AG04450 (cell line): Measurements from ENCODE around the gene HSPB9. TPM values are rescaled to one million over a fixed set of nuclear protein-coding genes. Genes with fewer than 3 reads are reported as not detected.

Source experiments
- CTCF ChIA-PET: fragments of 300-600, 350-600 bp; formaldehyde crosslinking; extraction: SDS; loops from one replicate; lab custom pipeline; 2022; ENCODE audit warnings: antibody characterized with exemption, inconsistent platforms; lab: Charles Lee
- POLR2A ChIA-PET: fragments of 350-600 bp; formaldehyde crosslinking; extraction: SDS; loops from one replicate; lab custom pipeline; 2021; ENCODE audit warnings: antibody characterized with exemption, inconsistent platforms; lab: Yijun Ruan, JAX
- DNase-seq: peaks from one replicate; pipeline ENCODE4 v3.0.0-alpha.2; 2011; ENCODE audit warnings: low read depth, low spot score
- H3K27ac ChIP-seq: one replicate; pipeline ENCODE4 v1.5.1; 2012; ENCODE audit warnings: low read depth, low read length, control low read depth
- H3K27me3 ChIP-seq: one replicate; pipeline ENCODE4 v1.6.0; 2012; ENCODE audit warnings: low read length; ENCODE audit not compliant: control insufficient read depth, insufficient read depth
- H3K4me3 ChIP-seq: 2 replicates; pipeline ENCODE4 v1.5.1; 2011; ENCODE audit warnings: mild to moderate bottlenecking, low read depth, low read length, control low read depth
- H3K9me3 ChIP-seq: 2 replicates; pipeline ENCODE4 v1.5.1; 2012; ENCODE audit warnings: low read length; ENCODE audit not compliant: control insufficient read depth, insufficient read depth
- polyA plus RNA-seq: library from polyadenylated mRNA; depleted of rRNA; stranded (reverse); fragments of >200 nt; gene quantifications from 2 replicates; pipeline ENCODE4 v1.2.3, GENCODE V29; 2011
- TF ChIP-seq, protein P1 (sequence below): IDR thresholded peaks from 2 replicates; pipeline ENCODE4 v1.5.1; 2011; ENCODE audit warnings: low read depth, low read length, control low read depth, inconsistent platforms

HSPB9 gene
- polyA plus RNA-seq, 1 experiment: not detected

GRCh38 chr17:42087736-42088705 lies 34.6 kb upstream of the HSPB9 start:
- no peak for DNase-seq
- POLR2A ChIA-PET: interaction anchor here (0.5 to 0.6 kb wide), 2 partner anchors 114 to 119 kb away, joined by 3 to 6 read pairs; no protein-coding TSS in a partner anchor

DNA sequence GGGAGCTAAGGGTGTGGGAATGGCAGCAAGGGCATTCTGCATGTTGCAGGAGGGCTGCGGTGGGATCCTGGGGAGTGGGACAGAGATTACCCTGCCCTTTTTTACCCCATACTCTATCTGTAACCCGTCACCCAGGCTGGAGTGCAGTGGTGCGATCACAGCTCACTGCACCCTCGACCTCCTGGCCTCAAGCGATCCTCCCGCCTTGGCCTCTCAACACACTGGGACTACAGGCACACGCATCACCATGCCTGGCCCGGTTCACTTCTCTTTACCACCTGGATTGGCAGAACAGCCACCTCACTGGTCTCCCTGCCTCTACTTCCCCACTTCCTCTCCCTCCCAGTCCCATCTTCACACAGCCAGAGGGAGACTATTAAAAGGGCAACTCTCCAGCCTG lies 33.9 kb upstream of the HSPB9 start:
- TF ChIP-seq, protein P1, sequence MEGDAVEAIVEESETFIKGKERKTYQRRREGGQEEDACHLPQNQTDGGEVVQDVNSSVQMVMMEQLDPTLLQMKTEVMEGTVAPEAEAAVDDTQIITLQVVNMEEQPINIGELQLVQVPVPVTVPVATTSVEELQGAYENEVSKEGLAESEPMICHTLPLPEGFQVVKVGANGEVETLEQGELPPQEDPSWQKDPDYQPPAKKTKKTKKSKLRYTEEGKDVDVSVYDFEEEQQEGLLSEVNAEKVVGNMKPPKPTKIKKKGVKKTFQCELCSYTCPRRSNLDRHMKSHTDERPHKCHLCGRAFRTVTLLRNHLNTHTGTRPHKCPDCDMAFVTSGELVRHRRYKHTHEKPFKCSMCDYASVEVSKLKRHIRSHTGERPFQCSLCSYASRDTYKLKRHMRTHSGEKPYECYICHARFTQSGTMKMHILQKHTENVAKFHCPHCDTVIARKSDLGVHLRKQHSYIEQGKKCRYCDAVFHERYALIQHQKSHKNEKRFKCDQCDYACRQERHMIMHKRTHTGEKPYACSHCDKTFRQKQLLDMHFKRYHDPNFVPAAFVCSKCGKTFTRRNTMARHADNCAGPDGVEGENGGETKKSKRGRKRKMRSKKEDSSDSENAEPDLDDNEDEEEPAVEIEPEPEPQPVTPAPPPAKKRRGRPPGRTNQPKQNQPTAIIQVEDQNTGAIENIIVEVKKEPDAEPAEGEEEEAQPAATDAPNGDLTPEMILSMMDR: no peak
- CTCF ChIA-PET: no interaction called here
- H3K27ac ChIP-seq: no peak overlapping the region
- POLR2A ChIA-PET: interaction anchor here (0.6 kb wide), 1 partner anchor 118 kb away, joined by 3 read pairs; no protein-coding TSS in a partner anchor
- no peaks in the 10 kb centered on the region for H3K9me3 ChIP-seq
- peaks cover 20% of the 10 kb centered on the region for H3K27me3 ChIP-seq
- no peak overlapping the region for H3K4me3 ChIP-seq
- DNase-seq: no peak

More at GRCh38 chr17:42087736-42088705, 34.6 kb upstream of the HSPB9 start:
- H3K4me3 ChIP-seq: no peak overlapping the region
- no peak overlapping the region for H3K27ac ChIP-seq
- TF ChIP-seq, protein P1: no peak
- H3K9me3 ChIP-seq: no peaks in the 10 kb centered on the region
- peaks cover 20% of the 10 kb centered on the region for H3K27me3 ChIP-seq
- CTCF ChIA-PET: interaction anchor here (0.8 to 1.4 kb wide), 2 partner anchors 9 to 13 kb away, joined by 3 to 5 read pairs; no protein-coding TSS in a partner anchor

DNA sequence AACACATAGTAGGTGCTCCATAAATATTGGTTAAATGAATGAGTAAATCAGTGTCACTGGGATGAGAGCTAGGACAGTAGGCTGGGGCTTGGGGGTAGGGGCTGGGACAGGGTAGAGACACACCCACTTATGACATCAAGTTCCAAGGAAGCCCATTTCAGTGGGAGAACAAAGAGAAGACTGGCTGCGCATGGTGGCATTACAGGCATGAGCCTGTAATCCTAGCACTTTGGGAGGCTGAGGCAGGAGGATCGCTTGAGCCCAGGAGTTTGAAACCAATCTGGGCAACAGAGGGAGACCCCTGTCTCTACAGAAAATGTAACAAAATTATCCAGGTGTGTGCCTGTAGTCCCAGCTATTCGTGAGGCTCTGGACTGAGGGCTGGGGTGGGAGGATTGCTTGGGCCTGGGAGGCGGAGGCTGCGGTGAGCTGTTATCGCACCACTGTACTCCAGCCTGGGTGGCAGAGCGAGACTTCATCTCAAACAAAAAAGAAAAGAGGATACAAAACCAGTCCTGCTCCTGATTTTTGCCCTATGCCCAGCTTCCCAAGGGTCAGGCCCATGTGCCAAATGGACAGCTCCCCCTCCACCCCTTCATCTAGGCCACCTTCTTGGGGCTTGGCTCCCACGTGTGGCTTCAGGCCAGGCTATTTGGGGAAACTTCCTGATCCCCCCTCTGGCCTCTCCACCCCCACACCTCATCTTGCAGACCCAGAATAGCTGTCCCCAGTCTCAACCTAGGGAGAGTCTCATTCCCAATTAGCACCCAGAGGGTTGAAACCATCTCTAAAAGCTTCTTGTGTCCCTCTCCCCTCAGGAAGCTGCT lies 31.4 kb upstream of the HSPB9 start:
- POLR2A ChIA-PET: no interaction called here

GRCh38 chr17:42092939-42093338 lies 29.7 kb upstream of the HSPB9 start:
- peaks cover 52% of the 10 kb centered on the region for H3K27me3 ChIP-seq
- ChIA-PET POLR2A (no interaction called here), CTCF (interaction anchor here (2.1 kb wide), 1 partner anchor 9 kb away, joined by 7 read pairs; no protein-coding TSS in a partner anchor)
- H3K4me3 ChIP-seq: no peak overlapping the region
- no peak overlapping the region for H3K27ac ChIP-seq
- no peaks in the 10 kb centered on the region for H3K9me3 ChIP-seq
- DNase-seq: no peak
- TF ChIP-seq, protein P1: no peak

More for the DNA sequence above, 31.4 kb upstream of the HSPB9 start:
- Histone ChIP-seq H3K4me3 (no peak overlapping the region), H3K9me3 (no peaks in the 10 kb centered on the region), H3K27ac (no peak overlapping the region), H3K27me3 (peaks cover 35% of the 10 kb centered on the region)
- no peak for DNase-seq
- TF ChIP-seq, protein P1: no peak
- CTCF ChIA-PET: interaction anchor here (1.1 to 2.1 kb wide), 2 partner anchors 11 to 24 kb away, joined by 3 to 7 read pairs; no protein-coding TSS in a partner anchor
